HG03439 (cell line): ENCODE measurements around the gene EPHA3.

Experiments used
- ATAC-seq: cut with Tn5 transposase; IDR thresholded peaks from one replicate; pipeline ENCODE4 v1.9.1; 2021; ENCODE audit warnings: mild to moderate bottlenecking, moderate library complexity; ENCODE audit not compliant: unreplicated experiment

EPHA3 gene

DNA sequence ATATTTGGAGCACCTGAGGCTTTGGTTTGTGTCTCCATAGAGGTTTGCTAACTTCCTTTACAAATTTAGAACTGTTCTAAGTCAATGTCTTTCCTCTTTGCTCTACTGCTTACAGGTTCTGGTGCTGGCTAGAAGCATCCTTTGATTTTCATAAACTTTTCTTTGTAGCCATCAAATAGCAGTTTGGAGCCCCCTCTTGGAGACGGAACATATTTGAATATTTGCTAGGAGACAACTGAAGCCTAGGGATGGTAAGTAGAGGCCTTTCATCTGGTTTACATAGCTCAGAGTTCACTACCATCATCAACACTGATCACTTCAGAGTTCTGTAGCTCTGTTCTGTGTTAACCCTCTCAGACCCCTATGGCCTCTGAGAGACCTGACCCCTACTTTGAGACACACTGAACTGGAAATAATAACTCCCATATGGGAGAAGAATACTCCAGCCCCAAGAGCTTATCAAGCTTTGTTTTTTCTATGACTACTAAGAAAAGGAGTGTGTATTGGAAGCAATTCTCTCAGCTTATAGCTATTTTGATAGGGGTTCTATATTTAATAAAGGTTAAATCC is 420.4 kb downstream of the EPHA3 start:
- no peak for ATAC-seq
